HAP-1 (cell line): Measurements from ENCODE around the gene ENPP4.
"Not testable (repeated sequence)": the region's sequence is repeated elsewhere in the genome, so short reads cannot be mapped to it uniquely, and the experiment has no call there.

ENCODE experiments used
- DNase-seq, 2 experiments: peaks; one replicate each; pipeline ENCODE4 v3.0.0-alpha.2; 2016 to 2020; ENCODE audit warnings: low spot score in 2 of 2
- H3K27me3 ChIP-seq: fragments of 250-450 bp; sonication (Bioruptor Pico); 2 replicates; pipeline ENCODE4 v1.5.1; 2020; ENCODE audit warnings: low read depth, mild to moderate bottlenecking, moderate library complexity
- H3K36me3 ChIP-seq: fragments of 250-450 bp; sonication (Bioruptor Pico); replicated peaks from 2 replicates; pipeline ENCODE4 v1.5.1; 2020; ENCODE audit warnings: mild to moderate bottlenecking
- H3K4me1 ChIP-seq: fragments of 250-450 bp; sonication (Bioruptor Pico); 2 replicates; pipeline ENCODE4 v1.5.1; 2020; ENCODE audit warnings: mild to moderate bottlenecking
- H3K4me3 ChIP-seq: fragments of 250-450 bp; sonication (Bioruptor Pico); 2 replicates; pipeline ENCODE4 v1.5.1; 2020; ENCODE audit warnings: mild to moderate bottlenecking, moderate library complexity
- H3K9me3 ChIP-seq: fragments of 250-450 bp; sonication (Bioruptor Pico); 2 replicates; pipeline ENCODE4 v1.5.1; 2020; ENCODE audit warnings: mild to moderate bottlenecking, moderate library complexity
- in situ Hi-C: fragments of 300-500 bp; cut with MboI; formaldehyde crosslinking; loops from 3 replicates; pipeline ENCODE4 v1.14.3; 2020; ENCODE audit warnings: low sequenced_read_pairs, inconsistent platforms, mixed read lengths

The ENPP4 gene

DNA sequence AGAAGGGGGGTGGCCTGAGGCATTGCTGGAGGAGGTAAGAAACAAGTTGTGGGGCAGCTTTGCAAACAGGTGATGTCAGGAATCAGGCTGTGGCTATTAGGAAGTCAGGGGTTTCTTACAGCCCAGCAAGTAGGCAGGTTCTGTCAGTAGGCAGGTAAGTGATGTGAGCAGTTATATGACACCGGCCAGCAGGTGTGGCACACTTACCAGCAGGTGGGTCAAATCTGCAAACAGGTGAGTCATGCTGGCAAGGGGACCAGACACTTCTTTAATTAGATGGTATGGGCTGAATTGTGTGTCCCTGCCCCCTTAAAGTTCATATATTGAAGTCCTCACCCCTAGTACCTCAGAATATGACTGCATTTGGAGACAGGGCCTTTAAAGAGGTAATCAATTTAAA lies 16.4 kb upstream of the ENPP4 start:
- H3K9me3 ChIP-seq: no peaks in the 10 kb centered on the region
- H3K4me3 ChIP-seq: no peak overlapping the region
- no peak for DNase-seq
- in situ Hi-C loops: no loop called here
- H3K4me1 ChIP-seq: no peaks in the 10 kb centered on the region
- H3K27me3 ChIP-seq: no peaks in the 10 kb centered on the region
- no peaks in the 10 kb centered on the region for H3K36me3 ChIP-seq

DNA sequence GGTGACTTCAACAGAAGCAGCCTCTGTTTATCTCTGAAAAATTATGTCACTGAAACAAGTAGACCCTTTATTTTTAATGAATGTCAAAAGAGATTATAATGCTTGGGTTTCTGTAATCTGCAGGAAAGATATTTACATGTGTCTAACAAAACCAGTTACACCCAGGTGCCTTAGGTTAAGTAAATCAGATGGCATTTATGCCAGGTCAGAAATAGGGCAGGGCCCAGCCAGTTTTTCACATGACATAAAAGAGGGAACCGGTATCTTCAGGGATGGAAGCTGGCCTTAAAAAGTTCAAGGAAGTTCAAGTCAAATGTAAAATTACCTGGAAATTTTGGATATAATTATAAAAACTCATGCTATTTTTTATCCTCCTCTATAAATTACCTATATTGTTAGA lies 14.2 kb upstream of the ENPP4 start:
- Histone ChIP-seq H3K36me3 (no peaks in the 10 kb centered on the region), H3K4me3 (no peak overlapping the region), H3K27me3 (no peaks in the 10 kb centered on the region), H3K4me1 (no peaks in the 10 kb centered on the region), H3K9me3 (no peaks in the 10 kb centered on the region; the same call in 1 of the 2 replicates)
- no peak for DNase-seq
- in situ Hi-C loops: no loop called here

DNA sequence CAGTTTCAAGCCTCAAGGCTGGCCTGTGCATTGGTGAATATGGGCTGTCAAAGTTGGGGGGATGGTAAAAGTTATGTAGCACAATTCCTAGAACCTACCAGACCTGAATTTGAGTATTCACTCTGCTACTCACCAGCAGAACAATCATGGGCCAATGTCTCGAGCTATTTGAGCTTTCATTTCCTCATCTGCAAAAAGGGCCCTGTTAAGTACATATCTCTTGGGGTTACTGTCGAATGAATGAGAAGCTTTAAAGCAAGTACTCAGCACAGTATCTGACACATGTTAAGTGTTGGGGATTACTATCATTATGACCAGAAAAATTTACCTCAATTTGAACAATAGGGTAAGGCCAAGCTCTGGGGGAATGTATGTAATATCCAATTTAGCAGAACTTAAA lies 13.5 kb upstream of the ENPP4 start:
- Histone ChIP-seq H3K36me3 (no peaks in the 10 kb centered on the region), H3K4me3 (no peak overlapping the region), H3K4me1 (no peaks in the 10 kb centered on the region), H3K27me3 (no peaks in the 10 kb centered on the region), H3K9me3 (no peaks in the 10 kb centered on the region; the same call in 1 of the 2 replicates)
- in situ Hi-C loops: no loop called here
- DNase-seq: no peak

DNA sequence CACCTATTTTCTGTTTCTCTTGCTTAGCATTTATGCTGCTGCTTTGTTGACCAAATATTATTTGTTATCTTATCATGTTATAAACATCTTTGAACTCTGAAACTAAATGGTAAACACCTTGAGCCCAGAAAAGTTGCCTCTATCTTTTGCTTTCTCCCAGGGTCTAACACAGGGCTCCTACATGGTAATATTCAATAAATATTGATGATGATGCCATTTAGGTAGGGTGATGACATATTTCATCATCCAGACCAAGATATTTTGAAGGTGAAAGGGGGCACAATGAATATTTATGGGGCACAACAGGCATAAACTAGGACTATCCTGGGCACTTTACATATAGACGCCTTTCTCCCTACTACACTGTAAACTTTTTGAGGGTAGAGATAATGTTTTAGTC lies 11.6 kb upstream of the ENPP4 start:
- Histone ChIP-seq H3K4me3 (no peak overlapping the region), H3K9me3 (no peaks in the 10 kb centered on the region; the same call in 1 of the 2 replicates), H3K27me3 (no peaks in the 10 kb centered on the region), H3K4me1 (no peaks in the 10 kb centered on the region), H3K36me3 (no peaks in the 10 kb centered on the region)
- DNase-seq: no peak
- in situ Hi-C loops: no loop called here

DNA sequence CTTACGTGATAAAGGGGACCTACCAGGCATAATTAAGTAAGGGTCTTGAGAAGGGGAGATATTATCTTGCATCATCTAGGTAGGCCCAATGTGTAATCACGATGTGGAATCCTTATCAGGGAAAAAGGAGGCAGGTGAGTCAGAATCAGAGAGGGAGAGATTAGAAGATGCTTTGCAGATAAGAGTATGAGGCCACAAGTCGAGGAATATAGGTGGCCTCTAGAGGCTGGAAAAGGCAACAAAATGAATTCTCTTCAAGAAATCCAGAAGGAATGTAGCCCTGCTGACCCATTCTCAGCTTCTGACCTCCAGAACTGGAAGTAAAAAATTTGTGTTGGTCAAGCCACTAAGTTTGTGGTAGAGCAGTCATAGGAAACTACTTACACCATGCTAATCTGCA lies 11.0 kb upstream of the ENPP4 start:
- H3K36me3 ChIP-seq: no peaks in the 10 kb centered on the region
- no peak for DNase-seq
- H3K4me1 ChIP-seq: no peaks in the 10 kb centered on the region
- H3K9me3 ChIP-seq: no peaks in the 10 kb centered on the region; the same call in 1 of the 2 replicates
- in situ Hi-C loops: no loop called here
- no peak overlapping the region for H3K4me3 ChIP-seq
- H3K27me3 ChIP-seq: no peaks in the 10 kb centered on the region

DNA sequence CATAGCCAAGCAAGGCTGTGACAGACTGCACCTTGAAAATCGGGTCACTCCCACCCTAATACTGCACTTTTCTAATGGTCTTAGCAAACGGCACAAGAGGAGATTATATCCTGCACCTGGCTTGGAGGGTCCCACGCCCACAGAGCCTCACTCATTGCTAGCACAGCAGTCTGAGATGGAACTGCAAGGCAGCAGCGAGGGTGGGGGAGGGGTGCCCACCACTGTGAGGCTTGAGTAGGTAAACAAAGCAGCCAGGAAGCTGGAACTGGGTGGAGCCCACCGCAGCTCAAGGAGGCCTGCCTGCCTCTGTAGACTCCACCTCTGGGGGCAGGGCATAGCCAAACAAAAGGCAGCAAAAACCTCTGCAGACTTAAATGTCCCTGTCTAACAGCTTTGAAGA lies 10.1 kb upstream of the ENPP4 start:
- H3K27me3 ChIP-seq, H3K4me1 ChIP-seq, H3K9me3 ChIP-seq, H3K36me3 ChIP-seq, in situ Hi-C loops, H3K4me3 ChIP-seq, DNase-seq: not testable (repeated sequence)

DNA sequence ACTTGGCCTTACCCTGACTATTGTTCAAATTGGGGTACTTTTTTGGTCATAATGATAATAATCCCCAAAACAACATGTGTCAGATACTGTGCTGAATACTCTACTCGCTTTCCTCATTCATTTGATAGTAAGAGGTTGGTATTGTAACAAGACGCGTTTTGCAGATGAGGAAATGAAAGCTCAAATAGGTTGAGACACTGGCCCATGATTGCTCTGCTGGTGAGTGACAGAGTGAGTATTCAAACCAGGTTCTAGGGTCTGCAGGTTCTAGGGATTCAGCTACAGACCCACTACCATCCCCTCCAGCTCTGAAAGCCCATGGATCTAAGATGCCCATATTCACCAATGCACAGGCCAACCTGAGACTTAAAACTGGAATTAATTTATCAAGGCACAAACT lies 1.3 kb upstream of the ENPP4 start:
- peaks cover 3% of the 10 kb centered on the region; the same call in 1 of the 2 replicates for H3K4me1 ChIP-seq
- H3K4me3 ChIP-seq: no peak overlapping the region
- no peaks in the 10 kb centered on the region for H3K27me3 ChIP-seq
- H3K36me3 ChIP-seq: no peaks in the 10 kb centered on the region
- no peaks in the 10 kb centered on the region; the same call in 1 of the 2 replicates for H3K9me3 ChIP-seq
- in situ Hi-C loops: no loop called here
- no peak for DNase-seq

DNA sequence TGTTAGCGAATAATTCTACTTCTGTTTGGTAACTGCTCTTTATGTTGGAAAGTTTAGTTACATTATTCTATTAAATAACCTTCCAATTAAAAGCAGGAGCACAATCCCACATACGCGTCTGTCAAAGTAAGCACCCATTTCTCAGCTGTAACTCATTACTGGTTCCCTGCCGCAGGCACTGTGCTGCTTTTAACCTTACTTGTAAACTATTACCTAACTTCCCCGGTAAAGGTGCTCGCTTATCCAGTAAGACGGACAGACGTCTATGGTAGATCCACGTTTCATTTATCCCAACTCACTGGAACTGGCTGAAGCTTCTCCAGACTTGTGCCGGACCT lies 529 bp upstream of the ENPP4 start:
- no peaks in the 10 kb centered on the region for H3K27me3 ChIP-seq
- DNase-seq: no peak
- H3K36me3 ChIP-seq: no peaks in the 10 kb centered on the region
- H3K9me3 ChIP-seq: no peaks in the 10 kb centered on the region; the same call in 1 of the 2 replicates
- H3K4me1 ChIP-seq: peaks cover 3% of the 10 kb centered on the region; the same call in 1 of the 2 replicates
- peak overlapping the region; percentile 60 for H3K4me3 ChIP-seq
- in situ Hi-C loops: no loop called here

DNA sequence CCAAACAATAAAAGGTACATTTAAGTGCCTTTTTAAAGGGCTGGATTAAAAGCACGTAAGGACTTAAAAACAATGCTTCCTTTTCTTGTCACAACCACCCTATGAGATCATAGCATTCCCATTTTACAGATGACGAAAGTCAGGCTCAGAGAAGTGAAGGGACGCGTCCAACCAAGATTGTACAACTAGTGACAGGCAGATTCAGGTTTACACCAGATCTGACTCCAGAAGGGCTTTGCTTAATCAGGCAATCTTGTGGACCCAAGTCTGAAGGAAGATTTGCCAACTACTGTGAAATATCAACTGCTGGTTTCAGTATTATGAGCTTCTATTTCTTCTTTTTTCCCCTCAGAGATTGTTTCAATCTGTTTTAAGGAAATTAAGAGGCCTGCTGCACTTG lies 877 bp downstream of the ENPP4 start:
- Histone ChIP-seq H3K4me3 (peak overlapping the region; percentile 60), H3K9me3 (no peaks in the 10 kb centered on the region), H3K36me3 (no peaks in the 10 kb centered on the region), H3K27me3 (no peaks in the 10 kb centered on the region), H3K4me1 (peaks cover 3% of the 10 kb centered on the region; the same call in 1 of the 2 replicates)
- DNase-seq: no peak
- in situ Hi-C loops: no loop called here

DNA sequence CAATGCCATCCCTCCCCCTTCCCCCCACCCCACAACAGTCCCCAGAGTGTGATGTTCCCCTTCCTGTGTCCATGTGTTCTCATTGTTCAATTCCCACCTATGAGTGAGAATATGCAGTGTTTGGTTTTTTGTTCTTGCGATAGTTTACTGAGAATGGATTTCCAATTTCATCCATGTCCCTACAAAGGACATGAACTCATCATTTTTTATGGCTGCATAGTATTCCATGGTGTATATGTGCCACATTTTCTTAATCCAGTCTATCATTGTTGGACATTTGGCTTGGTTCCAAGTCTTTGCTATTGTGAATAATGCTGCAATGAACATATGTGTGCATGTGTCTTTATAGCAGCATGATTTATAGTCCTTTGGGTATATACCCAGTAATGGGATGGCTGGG lies 1.5 kb downstream of the ENPP4 start:
- H3K4me3 ChIP-seq, H3K9me3 ChIP-seq, H3K36me3 ChIP-seq, in situ Hi-C loops, DNase-seq, H3K4me1 ChIP-seq, H3K27me3 ChIP-seq: not testable (repeated sequence)

DNA sequence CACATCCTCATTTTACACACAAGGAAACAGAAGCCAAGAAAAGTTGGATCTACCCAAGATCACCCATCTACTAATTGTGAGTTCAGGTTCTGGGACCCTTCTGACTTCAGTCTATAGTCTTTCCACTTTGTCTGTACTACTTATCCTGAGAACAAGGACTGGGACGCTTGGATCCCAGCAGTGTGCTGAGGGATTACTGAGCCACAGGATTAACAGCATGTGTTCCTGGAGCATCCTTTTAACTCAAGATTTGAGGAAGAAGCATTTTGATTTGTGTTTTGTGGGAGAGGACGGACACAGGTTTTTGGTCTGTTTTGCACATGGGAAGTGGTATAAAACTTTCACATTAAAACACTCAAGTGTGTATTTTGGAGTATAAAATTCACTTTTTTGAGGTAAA lies 4.4 kb downstream of the ENPP4 start:
- no peaks in the 10 kb centered on the region for H3K9me3 ChIP-seq
- H3K4me3 ChIP-seq: no peak overlapping the region
- no peaks in the 10 kb centered on the region for H3K36me3 ChIP-seq
- H3K4me1 ChIP-seq: no peaks in the 10 kb centered on the region
- in situ Hi-C loops: no loop called here
- no peaks in the 10 kb centered on the region for H3K27me3 ChIP-seq
- DNase-seq: no peak

DNA sequence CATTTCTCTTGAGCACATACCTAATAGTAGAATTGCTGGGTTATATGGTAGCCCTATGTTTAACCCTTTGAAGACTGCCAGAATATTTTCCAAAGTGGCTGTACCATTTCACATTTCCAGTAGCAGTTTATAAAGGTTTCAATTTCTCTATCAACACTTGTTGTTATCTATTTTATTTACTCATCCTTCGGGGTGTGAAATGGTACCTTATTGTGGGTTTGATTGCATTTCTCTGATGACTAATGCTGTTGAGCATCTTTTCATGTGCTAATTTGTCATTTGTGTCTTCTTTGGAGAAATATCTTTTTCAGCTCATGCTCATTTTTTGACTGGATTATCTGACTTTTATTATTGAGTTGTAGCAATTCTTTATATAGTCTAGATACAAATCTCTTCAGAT lies 5.4 kb downstream of the ENPP4 start:
- no peaks in the 10 kb centered on the region for H3K27me3 ChIP-seq
- no peaks in the 10 kb centered on the region for H3K36me3 ChIP-seq
- H3K9me3 ChIP-seq: no peaks in the 10 kb centered on the region
- DNase-seq: no peak
- no peak overlapping the region for H3K4me3 ChIP-seq
- in situ Hi-C loops: no loop called here
- H3K4me1 ChIP-seq: no peaks in the 10 kb centered on the region

DNA sequence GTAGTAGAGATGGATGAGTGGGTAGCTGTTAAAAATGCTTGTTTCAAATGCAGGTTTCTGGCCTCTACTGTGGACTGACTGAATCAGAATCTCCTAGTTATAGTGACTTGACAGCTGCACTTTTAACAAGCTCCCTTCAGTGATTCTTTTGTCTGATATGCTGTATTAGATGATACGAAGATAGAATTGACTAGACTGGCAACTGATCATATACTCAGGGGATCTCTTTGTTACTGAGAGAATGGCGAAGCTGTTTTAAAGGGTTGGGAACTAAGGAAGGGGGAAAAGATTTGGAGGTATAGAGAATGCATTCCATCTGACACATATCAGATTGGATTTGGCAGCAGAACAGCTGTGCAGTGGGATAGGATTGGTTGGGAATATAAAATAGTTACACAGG lies 7.0 kb downstream of the ENPP4 start:
- Histone ChIP-seq H3K9me3 (no peaks in the 10 kb centered on the region), H3K27me3 (no peaks in the 10 kb centered on the region), H3K4me3 (no peak overlapping the region), H3K4me1 (no peaks in the 10 kb centered on the region), H3K36me3 (no peaks in the 10 kb centered on the region)
- in situ Hi-C loops: no loop called here
- no peak for DNase-seq

DNA sequence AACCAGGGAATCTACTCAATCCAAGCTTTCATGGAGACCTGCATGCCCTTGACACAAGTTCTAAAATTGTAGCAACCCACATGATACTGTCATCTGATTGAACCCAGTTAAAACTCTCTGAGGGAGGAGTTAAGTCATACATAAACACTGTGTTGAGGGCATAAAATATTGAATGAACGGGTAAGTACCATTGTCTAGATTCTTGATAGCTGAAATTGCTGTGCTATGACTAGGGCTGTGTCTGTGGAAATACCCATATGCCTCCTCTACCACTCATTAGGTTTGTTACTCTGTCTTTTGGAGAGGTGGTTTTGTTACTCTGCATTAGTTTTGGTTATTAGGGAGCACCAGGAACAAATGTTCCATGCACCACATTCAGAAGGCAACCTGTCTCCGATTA lies 7.6 kb downstream of the ENPP4 start:
- in situ Hi-C loops: no loop called here
- Histone ChIP-seq H3K27me3 (no peaks in the 10 kb centered on the region), H3K4me3 (no peak overlapping the region), H3K36me3 (no peaks in the 10 kb centered on the region), H3K4me1 (no peaks in the 10 kb centered on the region), H3K9me3 (no peaks in the 10 kb centered on the region)
- DNase-seq: no peak

DNA sequence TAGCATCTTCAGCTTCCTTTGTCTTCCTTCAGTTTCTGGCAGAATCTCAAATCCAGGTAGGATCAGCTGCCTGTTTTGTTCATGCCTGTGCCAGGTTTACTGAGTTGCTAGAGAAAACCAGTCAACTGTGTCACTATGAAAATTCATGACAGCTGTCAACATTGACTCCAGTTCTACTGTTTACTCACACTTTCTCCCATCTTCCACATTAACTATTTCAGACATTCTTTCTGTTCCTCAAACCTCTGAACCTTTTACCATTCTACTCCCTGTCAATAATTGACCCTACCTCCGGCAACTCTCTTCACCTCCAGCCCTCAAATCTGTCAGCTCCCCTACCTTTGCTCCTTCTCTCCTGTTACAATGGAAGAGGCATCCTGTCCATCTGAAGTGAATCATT lies 8.5 kb downstream of the ENPP4 start:
- DNase-seq: no peak
- Histone ChIP-seq H3K27me3 (no peaks in the 10 kb centered on the region), H3K36me3 (no peaks in the 10 kb centered on the region), H3K4me3 (no peak overlapping the region), H3K9me3 (no peaks in the 10 kb centered on the region), H3K4me1 (no peaks in the 10 kb centered on the region)
- in situ Hi-C loops: no loop called here
